Activated CD4-positive, alpha-beta T cell treated with anti-CD3 and anti-CD28 coated beads, Interleukin-2, Interleukin-6, amounts not matched to agents 100 ng/mL and 50 ng/mL, durations not matched to agents 16 hours and 8 hours (primary cell): ENCODE results near the gene OGA.

Source experiments
- DNase-seq: peaks from one replicate; pipeline ENCODE4 v3.0.0-alpha.2; 2020

Gene OGA

DNA sequence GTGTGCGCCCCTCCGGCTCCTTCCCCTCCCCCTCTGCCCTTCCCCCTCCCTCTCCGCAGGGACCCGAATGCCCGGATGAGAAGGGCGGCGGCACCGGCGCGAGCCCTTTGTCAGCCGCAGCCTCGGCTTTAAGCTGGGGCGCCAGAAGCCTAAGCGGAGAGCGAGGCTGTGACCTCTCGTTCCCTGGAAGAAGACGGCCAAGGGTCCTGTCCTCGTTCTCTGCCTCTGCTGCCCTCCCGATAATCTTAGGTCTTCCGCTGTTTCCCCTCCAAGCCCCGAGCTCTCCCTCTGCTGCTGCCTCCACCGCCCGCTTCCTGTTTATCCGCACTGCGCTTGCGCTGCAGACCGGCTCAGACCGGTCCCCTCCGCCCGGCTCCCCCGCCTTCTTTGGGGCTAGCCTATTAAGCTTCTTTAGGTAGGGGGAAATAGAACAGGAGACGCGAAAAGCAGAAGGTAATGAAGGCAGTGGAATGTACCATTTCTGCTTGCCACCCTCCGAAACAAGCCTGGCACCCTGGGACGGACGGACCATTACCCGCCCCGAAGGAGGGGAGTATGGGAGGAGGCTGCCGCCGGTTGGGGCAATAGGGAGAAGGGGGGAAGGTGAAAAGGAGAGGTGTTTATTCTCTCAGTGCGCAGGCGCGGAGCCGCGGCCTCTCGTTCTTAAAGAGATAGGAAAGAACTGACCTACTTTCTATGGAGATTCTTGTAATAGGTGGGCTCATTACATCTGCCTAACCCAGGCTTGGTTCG is at the start of gene OGA:
OGA (minus strand) TSS at position 326 of the 753 bp plus-strand sequence. CDS start 422 bp downstream, outside the sequence.
- peak; percentile 99 for DNase-seq

DNA sequence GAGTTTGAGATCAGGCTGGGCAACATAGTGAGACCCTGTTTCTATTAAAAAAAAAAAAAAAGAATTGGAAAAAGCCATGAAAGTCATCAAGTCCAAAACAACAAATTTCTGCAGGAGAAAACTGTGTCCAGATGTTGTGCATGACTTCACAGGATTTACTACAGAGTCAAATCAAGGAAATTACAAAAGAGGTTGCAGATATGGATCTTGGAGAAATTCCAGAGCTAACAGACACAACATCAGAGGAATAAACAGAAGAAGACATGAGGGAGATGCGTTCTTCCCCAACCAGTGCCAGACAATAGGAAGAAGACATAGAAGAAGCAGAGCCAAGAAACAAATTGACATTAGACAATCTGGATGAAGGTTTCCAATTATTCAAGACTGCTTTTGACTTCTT is 49.7 kb upstream of the OGA start:
- DNase-seq: no peak

DNA sequence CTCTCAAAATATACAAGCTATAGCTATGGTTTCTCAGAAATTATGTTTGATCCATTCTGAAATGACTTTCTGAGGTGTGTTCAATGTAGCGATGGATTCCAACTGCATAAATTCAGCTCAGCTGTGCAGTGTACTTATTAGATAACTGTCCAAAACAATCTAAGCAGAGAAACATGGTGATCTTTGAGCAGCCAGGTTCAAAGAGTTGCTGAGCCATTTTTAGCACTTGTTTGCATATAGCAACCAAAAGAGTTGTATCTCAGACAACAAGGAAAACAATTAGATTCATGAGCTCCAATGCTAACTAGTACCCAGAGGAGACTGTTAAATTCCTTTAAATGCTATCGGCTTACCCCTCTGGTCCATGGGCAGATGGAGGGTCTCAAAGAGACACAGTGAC is 41.3 kb upstream of the OGA start:
- DNase-seq: no peak

DNA sequence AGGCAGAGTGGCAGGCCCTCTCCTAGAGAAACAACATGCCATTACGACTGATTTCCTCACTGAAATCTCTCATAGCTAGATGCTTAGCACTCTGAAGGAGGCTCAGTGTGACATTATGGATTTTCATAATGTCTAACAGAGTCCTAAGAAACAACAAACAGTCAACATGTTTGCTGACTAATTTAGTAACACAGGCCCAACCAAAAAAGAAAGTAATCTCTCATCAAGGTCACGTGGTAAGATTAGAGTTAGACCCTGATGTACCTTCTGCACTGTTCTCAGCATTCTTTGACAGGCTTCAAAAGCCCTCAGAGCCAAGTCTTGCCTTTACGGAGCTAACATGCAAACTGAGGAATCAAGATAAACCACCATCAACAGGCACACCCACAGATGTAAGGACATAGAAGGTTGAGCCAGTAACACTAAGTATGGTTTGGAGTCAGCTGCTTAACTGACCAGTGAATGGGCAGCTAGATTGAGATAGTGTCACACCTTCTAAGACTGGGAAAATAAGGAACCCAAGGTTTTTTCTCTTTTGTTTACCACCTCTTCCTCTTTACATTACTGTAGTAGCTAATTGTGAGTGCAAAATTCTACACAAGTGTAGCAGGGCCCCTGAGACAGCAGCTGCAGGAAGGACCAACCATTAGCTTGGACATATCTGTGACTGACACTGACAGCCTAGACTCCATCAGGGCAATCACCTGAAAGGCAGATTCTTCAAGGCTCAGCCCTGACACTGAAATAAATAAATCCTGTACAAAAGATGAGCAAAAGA is 40.7 kb upstream of the OGA start:
- DNase-seq: peak; percentile 74

DNA sequence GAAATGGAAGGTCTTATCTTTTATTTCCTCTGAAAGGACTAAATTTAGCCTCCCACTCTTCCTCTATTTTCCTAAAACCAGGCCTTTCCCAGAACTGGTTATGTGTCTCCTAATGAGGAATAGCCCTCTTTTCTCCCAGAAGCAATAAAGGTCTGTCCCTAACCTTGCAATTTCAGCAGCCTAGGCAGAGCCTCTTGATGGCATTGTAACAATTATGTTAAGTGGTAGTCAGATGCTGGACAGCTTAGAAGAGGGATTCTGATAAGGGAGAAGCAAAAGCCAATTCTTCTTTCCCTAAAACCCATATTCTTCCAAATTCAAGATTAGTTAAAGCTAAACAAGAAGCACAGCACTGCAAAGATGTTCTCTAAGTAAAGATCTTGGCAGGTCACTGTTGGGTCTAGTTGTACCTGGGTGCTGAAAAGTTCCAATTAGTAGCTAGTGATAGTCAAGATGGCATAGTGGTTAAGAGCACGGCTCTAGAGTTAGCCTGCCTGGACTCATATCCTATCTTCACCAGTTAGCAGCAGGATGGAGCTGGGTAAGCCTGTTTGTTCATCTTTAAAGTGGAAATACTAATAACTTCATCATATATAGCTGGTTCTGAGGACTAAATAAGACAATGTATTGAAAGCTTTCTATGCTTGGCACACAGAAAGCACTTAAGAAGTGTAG is 39.7 kb upstream of the OGA start:
- DNase-seq: no peak

DNA sequence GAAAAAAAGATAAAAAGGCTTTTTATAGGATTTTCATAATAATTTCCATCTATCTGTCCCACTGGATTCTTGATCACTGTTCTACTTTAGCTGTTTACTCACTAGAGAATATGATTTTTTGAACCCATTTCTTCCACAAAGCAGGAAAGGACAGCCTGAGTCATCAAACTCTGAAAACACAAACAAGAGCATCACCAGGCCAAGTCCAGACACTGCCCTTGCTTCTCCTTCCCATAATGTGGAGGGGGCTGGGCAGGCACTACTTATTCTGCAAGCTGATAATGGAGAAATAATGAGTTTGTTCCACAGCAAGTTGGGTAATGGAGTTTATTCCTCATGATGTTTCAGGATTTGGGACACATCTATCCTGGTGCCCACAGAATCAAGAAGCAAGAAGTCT is 38.4 kb upstream of the OGA start:
- no peak for DNase-seq

DNA sequence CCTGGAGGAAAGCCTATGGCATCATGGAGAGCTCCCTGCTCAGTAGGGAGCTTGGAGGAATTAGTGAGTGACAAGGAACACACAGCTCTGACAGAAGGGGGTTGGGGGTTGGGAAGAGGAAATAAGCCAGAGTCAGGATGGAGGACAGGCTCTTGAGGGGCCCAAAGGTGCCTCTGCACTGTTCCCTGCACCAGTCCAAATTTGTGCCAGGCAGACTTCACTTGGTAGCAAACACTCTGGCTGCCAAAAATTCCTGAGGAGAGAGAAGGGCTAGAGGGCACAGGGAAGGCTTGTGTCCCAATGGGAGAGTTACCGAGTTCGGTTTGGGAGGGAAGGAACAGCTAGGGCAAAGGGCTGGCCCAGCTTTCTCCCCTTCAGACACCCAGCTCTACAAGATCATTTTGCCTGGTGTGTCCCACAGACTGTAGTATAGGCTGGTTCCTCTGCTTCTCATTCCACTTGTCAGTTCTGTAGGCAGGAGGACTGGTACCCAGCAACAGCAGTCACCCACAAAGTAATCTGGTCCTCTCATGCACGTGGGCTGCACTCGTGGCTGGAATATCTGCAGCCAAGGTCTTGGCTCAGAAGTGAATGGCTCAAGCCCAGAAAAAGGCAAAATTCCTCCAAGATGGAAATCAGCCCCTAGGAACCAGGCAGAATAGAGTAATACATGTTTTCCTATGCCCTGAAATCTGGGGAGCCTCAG is 33.3 kb upstream of the OGA start:
- no peak for DNase-seq

DNA sequence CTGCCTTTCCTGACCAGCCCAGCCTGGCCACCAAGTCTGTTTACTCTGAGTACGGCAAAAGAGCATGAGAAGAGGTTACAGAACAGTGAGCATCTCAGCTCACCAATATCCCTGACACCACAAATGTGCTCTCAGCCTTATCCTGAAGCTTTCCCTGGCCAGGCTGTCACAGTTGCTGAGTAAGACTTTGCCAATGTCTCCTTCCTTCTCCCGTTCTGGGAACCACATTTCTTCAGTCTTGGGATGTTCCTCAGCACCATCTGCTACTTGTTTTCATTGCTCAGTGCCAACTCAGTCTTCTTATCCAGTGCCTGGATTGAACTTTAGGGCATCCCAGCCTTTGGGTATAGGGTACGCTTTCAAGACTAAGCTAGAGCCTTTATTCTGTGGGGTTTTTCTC is 32.5 kb upstream of the OGA start:
- DNase-seq: no peak

DNA sequence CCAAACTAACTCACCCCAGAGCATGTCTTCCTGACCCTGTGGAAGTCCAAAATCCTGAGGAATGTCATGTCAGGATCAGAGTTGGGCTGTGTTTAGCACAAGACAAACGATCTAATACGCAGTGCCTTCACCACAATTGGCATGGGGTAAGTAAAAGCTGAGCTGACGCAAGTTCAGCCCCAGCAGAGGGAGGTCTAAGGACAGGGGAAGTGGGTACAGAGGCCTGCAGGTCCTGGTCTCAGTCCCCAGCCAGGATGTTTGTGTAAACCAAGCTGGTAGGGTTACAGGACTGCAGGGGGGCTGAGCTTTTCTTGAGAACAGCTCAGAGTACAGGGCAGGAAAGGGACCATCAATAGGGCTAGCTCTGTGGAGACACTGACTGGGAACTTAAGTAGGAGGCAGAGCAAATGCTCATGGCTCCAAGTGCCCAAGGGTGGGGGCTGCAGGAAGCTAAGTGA is 30.7 kb upstream of the OGA start:
- no peak for DNase-seq

DNA sequence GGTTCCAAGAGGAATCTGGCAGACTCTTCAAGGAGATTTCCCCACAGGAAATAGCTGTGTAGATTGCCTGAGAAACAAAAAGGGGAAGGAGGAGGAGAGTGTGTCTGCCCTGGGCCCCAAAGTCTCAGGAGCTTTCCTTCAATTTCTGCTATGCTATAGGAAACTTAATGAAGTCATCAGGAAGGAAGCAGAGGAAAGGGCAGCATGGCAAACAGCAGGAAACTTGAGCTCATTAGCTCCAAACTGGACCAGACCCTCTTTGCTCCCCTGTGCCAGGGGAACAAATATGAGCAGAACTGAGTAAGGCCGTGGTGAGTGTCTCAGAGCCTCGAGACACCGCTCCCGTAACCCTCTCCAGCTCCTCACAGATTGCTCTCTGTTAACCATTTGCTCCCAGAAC is 30.2 kb upstream of the OGA start:
- DNase-seq: no peak

DNA sequence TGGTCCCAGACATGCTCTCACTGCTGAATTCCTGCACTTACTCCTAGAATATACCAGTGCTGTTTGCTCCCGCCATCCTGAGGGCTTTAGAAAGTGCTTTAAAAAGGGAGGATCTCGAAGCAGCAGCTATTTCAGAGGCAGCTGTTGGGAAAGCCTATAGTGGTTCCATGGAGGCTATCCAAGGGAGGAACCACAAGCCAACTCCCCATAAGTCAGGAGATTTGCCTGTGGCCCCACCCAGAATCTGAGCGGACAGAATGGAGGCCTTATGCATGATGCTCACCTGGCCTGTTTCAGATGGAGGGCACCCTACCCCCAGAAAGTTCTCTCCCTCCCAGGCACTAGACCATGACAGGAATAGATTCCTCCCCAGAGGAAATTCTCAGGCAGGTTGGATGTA is 27.6 kb upstream of the OGA start:
- no peak for DNase-seq

DNA sequence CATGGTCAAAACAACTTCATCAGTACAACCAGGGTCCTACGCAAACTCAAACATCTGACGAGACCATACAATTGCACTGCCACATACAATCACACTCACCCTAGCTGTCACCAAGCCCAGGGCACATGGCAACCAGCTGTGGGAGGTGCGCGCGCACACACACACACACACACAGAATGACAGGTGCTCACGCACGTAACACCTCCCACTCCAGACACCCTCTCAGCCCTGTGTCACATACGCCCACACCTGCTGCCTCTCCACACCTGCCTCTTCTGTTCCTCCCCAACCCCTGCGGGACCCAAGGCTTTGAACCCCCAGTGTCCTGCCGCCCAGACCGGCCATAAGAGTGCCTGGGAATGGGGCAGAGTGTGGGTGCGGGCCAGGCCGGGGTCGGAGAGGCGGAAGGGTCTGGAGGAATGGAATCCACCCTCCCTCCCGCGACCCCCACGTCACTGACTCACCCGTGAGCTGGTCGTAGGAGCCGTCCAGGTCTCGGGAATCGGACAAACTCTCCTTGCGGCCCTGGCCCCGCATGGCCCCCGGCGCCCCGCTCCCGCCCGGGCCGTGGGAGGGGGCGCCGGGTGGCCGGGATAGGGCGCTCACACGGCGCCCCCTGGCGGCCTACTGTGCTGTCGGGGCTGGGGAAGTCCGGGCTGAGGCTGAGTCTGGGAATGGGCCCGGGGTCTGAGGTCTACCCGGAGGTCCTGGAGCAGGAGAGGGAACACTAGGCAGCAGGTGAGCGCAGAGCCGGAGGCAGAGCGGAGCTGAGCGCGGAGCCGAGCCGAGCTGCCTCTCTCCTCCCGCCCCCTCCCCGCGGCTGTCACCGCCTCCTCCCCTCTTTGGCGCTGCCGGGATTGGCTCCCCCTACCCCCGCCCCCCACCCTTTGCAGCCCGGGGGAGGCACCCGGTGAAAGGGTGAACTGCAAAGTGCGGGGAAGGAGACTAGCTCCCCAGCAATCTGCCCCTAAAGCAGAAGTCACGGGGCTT is 25.1 kb upstream of the OGA start, which contains the start of gene KCNIP2:
KCNIP2 (minus strand) TSS at position 769 of the 990 bp plus-strand sequence; CDS start at position 537, 232 bp downstream.
- peak; percentile 51 for DNase-seq

DNA sequence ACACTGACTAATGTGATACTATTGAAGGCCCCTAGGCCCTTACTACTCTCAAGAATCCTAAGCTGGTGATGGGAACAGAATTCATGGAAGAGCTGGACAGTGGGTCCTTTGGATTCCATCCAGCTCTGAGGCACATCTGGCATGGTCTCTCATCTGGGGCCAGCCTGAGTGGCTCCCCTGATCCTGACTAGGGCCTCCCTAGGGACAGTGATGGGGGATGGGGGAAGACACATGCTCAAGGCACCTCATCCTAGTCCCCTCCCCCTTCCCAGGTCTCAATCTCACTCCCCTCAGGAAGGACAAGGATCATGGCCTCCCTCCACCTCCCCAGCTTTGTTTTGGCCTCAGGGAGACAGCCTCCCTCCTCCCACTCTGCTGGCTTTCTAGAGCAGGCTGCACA is 23.6 kb upstream of the OGA start:
- no peak for DNase-seq

DNA sequence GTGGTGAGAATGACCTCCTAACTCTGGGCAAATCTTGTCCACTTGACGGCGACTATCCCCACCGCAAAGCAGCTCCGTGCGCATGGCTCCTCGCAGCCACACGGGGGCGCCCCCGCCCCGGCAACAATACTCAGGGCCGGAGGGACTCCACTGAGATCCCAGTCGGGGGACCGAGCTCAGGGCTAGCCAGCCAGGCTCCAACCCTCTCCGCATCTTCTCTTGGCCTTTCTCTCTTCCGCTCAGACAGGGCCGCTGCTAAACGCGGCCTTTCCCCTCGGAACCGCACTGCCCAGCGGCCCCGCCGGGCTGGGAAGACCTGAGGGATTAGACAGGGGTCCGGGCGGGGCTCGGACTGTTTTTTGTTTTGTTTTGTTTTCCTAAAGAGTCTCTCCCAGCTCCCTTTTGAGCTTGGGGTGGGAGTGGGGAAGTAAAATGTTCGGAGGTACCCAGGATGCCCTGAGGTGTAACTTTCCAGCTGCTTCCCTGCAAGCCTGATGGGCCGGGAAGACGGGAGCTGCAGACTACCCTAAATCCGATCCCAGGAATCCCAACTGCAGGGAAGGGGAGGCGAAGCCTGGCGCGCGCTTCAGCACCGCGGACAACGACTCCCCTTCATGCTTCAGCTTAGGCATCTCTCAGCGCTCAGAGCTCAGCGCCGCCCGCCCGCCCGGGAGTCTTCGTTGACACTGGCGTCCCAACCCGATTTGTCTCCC is 22.7 kb upstream of the OGA start:
- peak; percentile 89 for DNase-seq

DNA sequence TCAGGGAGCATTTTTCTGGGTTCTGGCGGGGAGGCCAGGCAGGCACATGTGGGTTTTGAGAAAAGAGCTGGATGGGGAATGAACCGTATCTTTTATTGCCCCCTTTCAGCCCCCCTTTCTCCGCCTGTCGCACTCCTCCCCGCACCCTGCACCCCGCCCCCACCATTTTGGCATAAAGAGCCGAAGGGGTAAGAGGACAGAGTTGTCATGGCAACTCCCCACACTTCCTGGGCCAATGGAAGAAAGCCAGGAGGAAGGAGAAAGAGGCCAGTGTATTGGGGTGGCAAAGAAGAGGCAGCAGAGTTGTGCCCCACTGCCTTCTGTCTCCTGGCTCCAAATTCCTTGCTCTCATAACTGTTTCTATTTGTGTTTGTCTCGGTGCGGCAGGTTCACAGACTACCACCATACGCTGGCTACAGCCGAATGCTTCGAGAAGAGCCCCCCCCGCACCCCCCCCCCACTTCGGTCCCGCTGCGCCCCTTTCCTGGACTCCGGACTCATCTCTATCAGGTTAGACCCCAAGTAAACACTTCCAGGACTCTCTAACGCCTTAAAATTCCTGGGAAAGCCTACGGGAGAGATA is 21.9 kb upstream of the OGA start:
- no peak for DNase-seq

DNA sequence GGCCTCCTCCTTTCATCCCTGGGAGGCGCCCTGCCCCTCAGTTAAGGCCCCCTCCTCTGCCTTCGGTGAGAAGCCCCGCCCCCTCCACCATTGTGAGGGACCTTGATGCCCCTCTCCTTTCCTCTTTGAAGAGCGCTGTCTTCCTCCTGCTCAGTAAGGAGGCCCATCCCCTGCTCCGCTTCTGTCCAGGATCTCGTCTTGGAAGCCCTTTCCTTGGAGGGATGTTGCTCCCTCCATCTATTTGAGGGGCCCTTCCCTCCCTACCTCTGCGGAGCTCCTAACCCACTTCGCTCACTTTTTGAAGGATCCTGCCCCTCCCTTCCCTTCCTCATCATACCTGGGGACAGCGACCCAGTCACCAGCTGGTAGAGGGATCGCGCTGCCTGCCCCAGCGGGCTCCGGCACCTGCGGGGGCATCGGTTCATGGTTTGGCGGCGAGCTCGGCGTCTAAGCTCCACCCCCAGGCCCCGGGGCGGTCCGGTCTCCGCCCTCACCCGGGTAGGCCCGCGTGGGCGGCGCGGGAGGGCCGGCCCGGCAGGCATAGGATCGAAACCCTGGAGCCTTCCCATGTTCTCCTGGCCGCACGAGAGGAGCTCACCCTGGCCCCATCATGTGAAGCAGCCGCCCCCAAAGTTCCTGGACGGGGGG is 21.3 kb upstream of the OGA start:
- peak; percentile 74 for DNase-seq

DNA sequence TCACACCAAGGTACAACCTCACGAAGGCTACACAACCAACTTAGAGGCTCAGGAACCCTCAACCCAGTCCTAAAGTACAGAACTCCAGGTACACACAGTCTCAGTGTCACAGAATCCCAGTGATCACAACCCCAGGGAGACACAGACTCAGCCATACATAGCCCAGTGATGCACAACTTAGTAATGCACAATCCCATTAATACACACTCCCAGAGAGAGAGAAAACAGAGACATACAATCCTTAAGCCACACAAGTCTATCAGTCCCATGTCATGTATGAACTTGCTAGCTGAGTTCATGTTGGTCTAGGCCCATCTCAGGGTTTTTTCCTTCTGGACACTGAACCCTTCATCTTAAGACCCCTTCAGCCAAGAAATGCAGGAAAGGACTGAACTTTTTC is 20.8 kb upstream of the OGA start:
- no peak for DNase-seq

DNA sequence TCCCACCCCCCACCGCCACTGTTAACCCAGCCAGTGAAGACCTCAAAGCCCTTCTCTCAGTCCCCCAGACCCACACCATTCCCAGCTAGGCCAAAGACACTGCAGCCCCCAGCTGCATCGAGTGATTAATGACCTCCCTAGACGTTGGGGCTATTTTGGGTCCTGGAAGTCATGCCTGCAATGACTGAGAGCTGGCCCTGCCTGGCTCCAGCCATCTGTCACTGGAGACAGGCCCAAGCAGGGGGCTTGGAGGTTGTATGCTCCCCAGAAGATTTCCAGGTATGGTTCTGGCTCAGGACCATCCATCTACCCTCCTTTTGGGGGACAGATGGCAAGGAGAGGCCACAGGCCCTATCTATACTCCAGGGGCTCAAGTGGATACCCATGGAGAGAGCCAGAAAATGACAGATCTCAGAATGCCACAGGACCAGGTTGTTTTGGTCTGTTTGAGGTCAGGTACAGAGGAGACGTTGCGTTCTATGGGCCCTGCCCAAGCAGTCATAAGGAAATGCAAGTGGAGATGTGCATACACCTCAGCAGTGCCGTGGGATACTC is 20.2 kb upstream of the OGA start:
- DNase-seq: no peak

DNA sequence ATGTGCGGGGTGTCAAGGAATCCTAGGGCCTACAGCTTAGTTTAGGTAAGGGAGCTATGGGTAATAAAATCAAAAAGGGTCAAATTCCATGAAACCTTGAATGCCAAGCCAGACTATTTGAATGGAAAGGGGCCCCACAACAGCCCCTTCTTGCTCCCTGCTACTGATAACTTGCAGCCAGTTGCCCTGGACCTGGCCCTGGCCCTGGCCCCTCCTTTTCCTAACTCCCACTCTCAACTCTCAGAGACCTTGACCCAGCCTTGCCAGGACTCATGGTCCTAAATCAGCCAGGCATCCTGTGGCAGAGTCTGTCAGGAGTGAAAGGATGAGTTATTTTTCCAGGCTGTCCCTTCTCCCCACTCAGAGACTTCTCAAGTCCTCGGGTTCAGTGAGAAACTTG is 19.5 kb upstream of the OGA start:
- DNase-seq: no peak

DNA sequence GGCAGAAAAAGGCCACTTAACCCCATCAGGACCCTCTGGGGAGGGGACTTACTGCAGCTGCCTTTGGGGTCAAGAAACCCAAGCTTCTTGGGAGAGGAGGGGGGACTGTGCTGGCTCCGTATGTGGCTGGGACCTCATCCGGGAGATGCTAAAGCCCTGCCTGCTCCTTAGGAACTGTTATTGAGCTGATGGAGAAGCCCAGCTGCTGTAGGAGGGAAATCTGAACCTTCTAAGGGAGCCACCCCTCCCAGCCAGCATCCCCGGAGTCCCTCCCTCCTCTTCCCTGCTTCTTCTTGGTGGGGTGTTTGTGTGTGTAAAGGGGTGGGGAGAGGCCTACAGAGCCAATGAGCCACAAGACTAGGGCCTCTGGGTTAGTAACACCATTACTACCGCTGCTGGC is 17.1 kb upstream of the OGA start:
- no peak for DNase-seq
